HG03108 (cell line): ENCODE results near the gene GNA12.
"Not testable (repeated sequence)": the region's sequence is repeated elsewhere in the genome, so short reads cannot be mapped to it uniquely, and the experiment has no call there.

ENCODE experiments used
- ATAC-seq: cut with Tn5 transposase; IDR thresholded peaks from one replicate; pipeline ENCODE4 v1.9.1; 2021; ENCODE audit warnings: moderate library complexity; ENCODE audit not compliant: unreplicated experiment

Gene GNA12

DNA sequence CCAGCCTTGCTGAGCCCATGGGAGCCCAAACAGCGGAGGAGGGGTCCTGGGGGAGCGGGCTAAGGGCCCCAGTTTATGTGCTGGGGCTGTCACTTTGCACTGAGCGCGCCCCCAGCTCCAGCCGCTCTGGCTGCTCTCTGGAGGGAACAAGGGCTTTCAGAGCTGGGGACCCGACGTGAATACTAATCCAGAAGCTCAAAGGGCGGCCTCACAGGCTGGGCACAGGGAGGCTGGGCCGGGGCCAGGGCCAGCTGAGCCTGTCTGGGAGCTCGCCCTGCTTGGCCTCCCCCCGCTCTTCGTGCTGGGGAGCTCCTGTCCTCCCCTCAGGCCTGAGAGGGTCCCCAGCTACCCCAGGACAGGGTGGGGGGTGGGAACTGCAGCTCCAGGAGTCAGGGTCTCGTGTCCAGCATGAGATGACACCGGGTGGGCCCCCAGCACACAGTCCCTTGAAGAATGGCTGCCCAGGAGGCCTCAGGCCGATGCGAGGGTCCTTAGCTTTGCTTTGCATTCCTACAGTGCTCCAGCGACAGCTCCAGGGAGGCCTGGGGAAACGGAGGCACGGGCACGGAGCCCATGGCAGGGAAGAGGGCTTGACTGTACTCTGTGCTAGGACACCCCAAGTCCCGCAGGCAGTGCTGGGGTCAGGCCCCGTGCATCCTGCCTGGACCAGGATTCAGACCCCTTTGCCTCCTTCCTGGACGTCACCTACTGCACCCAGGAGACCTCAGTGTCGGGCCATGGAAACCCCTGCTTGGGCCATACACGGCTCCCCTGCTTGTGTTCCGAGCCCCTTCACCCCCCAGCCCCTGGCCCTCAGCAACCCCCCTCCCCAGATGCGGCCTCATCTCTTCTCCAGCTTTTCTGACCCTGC lies 161.9 kb downstream of the GNA12 start:
- ATAC-seq: no peak

GRCh38 chr7:2680792-2681490 lies 163.2 kb downstream of the GNA12 start:
- ATAC-seq: no peak

DNA sequence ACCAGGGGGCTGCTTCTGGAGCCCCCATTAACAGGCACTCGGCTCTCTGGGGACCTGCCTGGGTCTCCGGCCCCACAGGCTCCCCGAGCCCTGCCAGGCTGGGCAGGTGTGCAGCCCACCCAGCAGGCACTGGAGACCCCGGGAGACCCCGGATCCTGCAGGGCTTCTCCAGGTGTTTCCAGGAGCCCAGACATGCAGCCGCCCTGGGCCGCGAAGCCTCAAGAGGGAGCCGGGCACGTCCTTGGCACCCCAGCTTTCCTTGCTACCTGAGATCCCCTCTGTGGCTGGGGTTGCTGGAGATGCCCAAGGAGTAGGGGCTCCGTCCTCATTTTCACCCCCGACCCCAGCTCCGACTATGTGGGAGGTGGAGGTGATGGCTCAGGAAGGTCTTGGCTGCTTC lies 163.9 kb downstream of the GNA12 start:
- ATAC-seq: no peak

GRCh38 chr7:2679135-2680127 lies 164.7 kb downstream of the GNA12 start:
- not testable (repeated sequence) for ATAC-seq

- not testable (repeated sequence) for ATAC-seq
These were observed 165.7 kb downstream of the GNA12 start for GRCh38 chr7:2678454-2678853.
